ENCODE data around the gene ELMO1. TPM values are rescaled to one million over a fixed set of nuclear protein-coding genes. Genes with fewer than 3 reads are reported as not detected.

Gene ELMO1
- total and polyA plus RNA-seq, 2 of the 13 experiments (the other 11 are each of a cell fraction or from before 2014, with no cell fraction given): 0.11 to 0.17 TPM

GRCh38 chr7:36831049-36831448 is 617.6 kb downstream of the ELMO1 start:
- TF ChIP-seq ZNF737 (CRISPR knock-in tag; IDR thresholded peaks at IDR 0.05; ENCODE audit: borderline replicate concordance) (no peak), SOX5 (CRISPR knock-in tag; IDR thresholded peaks at IDR 0.05; ENCODE audit: borderline replicate concordance) (no peak), ZNF180 (CRISPR knock-in tag; IDR thresholded peaks at IDR 0.05; ENCODE audit: borderline replicate concordance, low read depth) (no peak), KDM1A (CRISPR knock-in tag; IDR thresholded peaks at IDR 0.05) (no peak), TCF7L2 (IDR thresholded peaks at IDR 0.05; ENCODE audit: low read depth, low read length) (no peak), REXO4 (CRISPR knock-in tag; IDR thresholded peaks at IDR 0.05; ENCODE audit: borderline replicate concordance) (no peak), MYC (CRISPR knock-in tag; IDR thresholded peaks at IDR 0.05; ENCODE audit: borderline replicate concordance) (no peak), ZBTB7B (CRISPR knock-in tag; IDR thresholded peaks at IDR 0.05) (no peak), ZNF569 (CRISPR knock-in tag; IDR thresholded peaks at IDR 0.05; ENCODE audit: borderline replicate concordance) (no peak), CBX1 (IDR thresholded peaks at IDR 0.05; ENCODE audit: low read depth) (no peak), ZC3H4 (CRISPR knock-in tag; IDR thresholded peaks at IDR 0.05; ENCODE audit: borderline replicate concordance) (no peak), XBP1 (CRISPR knock-in tag; IDR thresholded peaks at IDR 0.05) (no peak), ZNF839 (CRISPR knock-in tag; IDR thresholded peaks at IDR 0.05; ENCODE audit: borderline replicate concordance) (no peak), PHB2 (IDR thresholded peaks at IDR 0.05; ENCODE audit: partially characterized antibody) (no peak)
- no peaks in the 10 kb centered on the region for H4K20me1 ChIP-seq (ENCODE audit: insufficient read depth, low read length)
- H3K9me3 ChIP-seq (ENCODE audit: low read length): peaks cover 7% of the 10 kb centered on the region; the same call in 1 of the 2 replicates
- POLR2A ChIA-PET: no interaction called here
- no peak overlapping the region for H3K9ac ChIP-seq (ENCODE audit: insufficient read depth, low read depth, low read length)
- H3K36me3 ChIP-seq (replicated peaks in 1 of 2; ENCODE audit: control insufficient read depth in 1 of 2, insufficient read depth in 2 of 2, low read length in 2 of 2): no peaks in the 10 kb centered on the region
- H2AFZ ChIP-seq (ENCODE audit: low read length): no peak overlapping the region
- H3K4me2 ChIP-seq (ENCODE audit: low read depth, low read length): no peak overlapping the region
- in situ Hi-C loops (cut with HindIII; ENCODE audit: extremely low pct_ligation_motif_present, low pct_unique_long_range_greater_than_20kb): no loop called here
- H3K4me1 ChIP-seq (ENCODE audit: insufficient read depth, low read length): no peaks in the 10 kb centered on the region
- DNase-seq (ENCODE audit: low spot score) (no peak), ATAC-seq (no peak), FAIRE-seq (no peak)
- H3K79me2 ChIP-seq (ENCODE audit: insufficient read depth, low read length): no peaks in the 10 kb centered on the region
- WGBS (ENCODE audit: low lambda C conversion rate): 18% methylated on average over 2 of the region's 2 CpGs
- H3K4me3 ChIP-seq (replicated peaks in 1 of 3; ENCODE audit: insufficient read depth in 1 of 3, low read depth in 2 of 3, low read length in 3 of 3): no peak overlapping the region
- peaks cover 2 to 6% of the 10 kb centered on the region in 2 experiments; a peak in 2 of 5 replicates for H3K27me3 ChIP-seq (ENCODE audit: control insufficient read depth in 1 of 2, insufficient read depth in 2 of 2, low read length in 2 of 2)
- no peak overlapping the region for H3K27ac ChIP-seq (ENCODE audit: extremely low read length, insufficient read depth, low read length)
- BruUV-seq (replicated peaks): no TSS peak
- CTCF ChIA-PET (ENCODE audit: low intra/inter-chr PET ratio, low total read pairs): no interaction called here
- intact Hi-C loops (cut with micrococcal nuclease; ENCODE audit: unreplicated experiment): no loop called here

All from HepG2 (cell line).